ENCODE measurements around the gene TTC24.

TTC24 gene

GRCh38 chr1:156560585-156561163, 18.8 kb upstream of the TTC24 start (continued):
- TF ChIP-seq RARB (CRISPR knock-in tag; IDR thresholded peaks at IDR 0.05) (no peak), ZNF8 (CRISPR knock-in tag; IDR thresholded peaks at IDR 0.05) (no peak), SNAI2 (CRISPR knock-in tag; IDR thresholded peaks at IDR 0.05) (no peak), ZNF565 (CRISPR knock-in tag; conservative IDR thresholded peaks at IDR 0.05; ENCODE audit: low read depth) (no peak), PATZ1 (CRISPR knock-in tag; IDR thresholded peaks at IDR 0.05; ENCODE audit: borderline replicate concordance) (no peak), ZFP30 (CRISPR knock-in tag; IDR thresholded peaks at IDR 0.05) (no peak), PPARA (CRISPR knock-in tag; IDR thresholded peaks at IDR 0.05; ENCODE audit: borderline replicate concordance) (no peak), ISL1 (CRISPR knock-in tag; IDR thresholded peaks at IDR 0.05) (no peak), CSRNP3 (CRISPR knock-in tag; IDR thresholded peaks at IDR 0.05) (no peak)

- ATAC-seq: no peak
- TF ChIP-seq PPARA (CRISPR knock-in tag; IDR thresholded peaks at IDR 0.05; ENCODE audit: borderline replicate concordance) (no peak), POU6F1 (CRISPR knock-in tag; IDR thresholded peaks at IDR 0.05; ENCODE audit: borderline replicate concordance, low read depth) (no peak), TCF4 (CRISPR knock-in tag; IDR thresholded peaks at IDR 0.05; ENCODE audit: borderline replicate concordance) (no peak), CSDC2 (CRISPR knock-in tag; IDR thresholded peaks at IDR 0.05) (no peak), ZC3H10 (CRISPR knock-in tag; IDR thresholded peaks at IDR 0.05) (no peak), ISL1 (CRISPR knock-in tag; IDR thresholded peaks at IDR 0.05) (no peak), CREB5 (CRISPR knock-in tag; IDR thresholded peaks at IDR 0.05; ENCODE audit: low read depth) (no peak), TSHZ2 (CRISPR knock-in tag; IDR thresholded peaks at IDR 0.05) (no peak), TOX (CRISPR knock-in tag; IDR thresholded peaks at IDR 0.05; ENCODE audit: borderline replicate concordance) (no peak), ARNTL (CRISPR knock-in tag; IDR thresholded peaks at IDR 0.05; ENCODE audit: borderline replicate concordance, low read depth) (no peak), RARB (CRISPR knock-in tag; IDR thresholded peaks at IDR 0.05) (no peak)
Observed at GRCh38 chr1:156565519-156565918, 14.0 kb upstream of the TTC24 start.

- TF ChIP-seq TOX (CRISPR knock-in tag; IDR thresholded peaks at IDR 0.05; ENCODE audit: borderline replicate concordance): no peak
- TF ChIP-seq RARB (CRISPR knock-in tag; IDR thresholded peaks at IDR 0.05): no peak
- TF ChIP-seq ZFP30 (CRISPR knock-in tag; IDR thresholded peaks at IDR 0.05): no peak
- no peak for TF ChIP-seq CSRNP3 (CRISPR knock-in tag; IDR thresholded peaks at IDR 0.05)
- TF ChIP-seq PATZ1 (CRISPR knock-in tag; IDR thresholded peaks at IDR 0.05; ENCODE audit: borderline replicate concordance): no peak
- TF ChIP-seq TCF4 (CRISPR knock-in tag; IDR thresholded peaks at IDR 0.05; ENCODE audit: borderline replicate concordance): no peak
- TF ChIP-seq GLIS3 (CRISPR knock-in tag; IDR thresholded peaks at IDR 0.05): no peak
- no peak for TF ChIP-seq ZC3H10 (CRISPR knock-in tag; IDR thresholded peaks at IDR 0.05)
- TF ChIP-seq OSR1 (CRISPR knock-in tag; IDR thresholded peaks at IDR 0.05): no peak
- no peak for TF ChIP-seq ZNF70 (CRISPR knock-in tag; IDR thresholded peaks at IDR 0.05)
- TF ChIP-seq PPARA (CRISPR knock-in tag; IDR thresholded peaks at IDR 0.05; ENCODE audit: borderline replicate concordance): no peak
- no peak for ATAC-seq
Observed at GRCh38 chr1:156566436-156566835, 13.1 kb upstream of the TTC24 start.

Data from SK-N-SH treated with all-trans-retinoic acid at 6 μM for 48 hours (cell line).